HL-60 (cell line): Measurements from ENCODE around the gene RGL1.

ENCODE experiments used
- DNase-seq, 2 experiments: peaks; one replicate each; pipeline ENCODE4 v3.0.0-alpha.2; 2010 to 2020; ENCODE audit warnings: low read depth in 1 of 2, low spot score in 1 of 2
- H3K27ac ChIP-seq: fragments of 250-450 bp; sonication (Bioruptor Pico); replicated peaks from 2 replicates; pipeline ENCODE4 v1.5.1; 2020; ENCODE audit warnings: mild to moderate bottlenecking, moderate library complexity
- H3K27me3 ChIP-seq: fragments of 250-450 bp; sonication (Bioruptor Pico); 2 replicates; pipeline ENCODE4 v1.5.1; 2021; ENCODE audit warnings: mild to moderate bottlenecking, moderate library complexity; ENCODE audit not compliant: insufficient read depth, poor library complexity, severe bottlenecking
- H3K4me3 ChIP-seq: replicated peaks from 2 replicates; pipeline ENCODE4 v1.5.1; 2011; ENCODE audit warnings: mild to moderate bottlenecking, control low read depth, low read length; ENCODE audit not compliant: insufficient read depth
- CTCF ChIP-seq: IDR thresholded peaks from one replicate; pipeline ENCODE4 v1.5.1; 2011; ENCODE audit warnings: low read length, control low read depth, inconsistent platforms; ENCODE audit not compliant: insufficient read depth
- GABPA ChIP-seq: IDR thresholded peaks from 2 replicates; pipeline ENCODE4 v1.6.1; 2012; ENCODE audit warnings: low read depth
- POLR2AphosphoS5 ChIP-seq: IDR thresholded peaks from 2 replicates; pipeline ENCODE4 v1.6.1; 2012; ENCODE audit warnings: low read depth
- SPI1 ChIP-seq: IDR thresholded peaks from 2 replicates; pipeline ENCODE4 v1.6.1; 2012; ENCODE audit warnings: low read depth, mild to moderate bottlenecking, borderline replicate concordance
- TF ChIP-seq, protein P1 (sequence below): IDR thresholded peaks from 2 replicates; pipeline ENCODE4 v1.6.1; 2012; ENCODE audit warnings: low read depth; ENCODE audit not compliant: insufficient replicate concordance

Gene RGL1

DNA sequence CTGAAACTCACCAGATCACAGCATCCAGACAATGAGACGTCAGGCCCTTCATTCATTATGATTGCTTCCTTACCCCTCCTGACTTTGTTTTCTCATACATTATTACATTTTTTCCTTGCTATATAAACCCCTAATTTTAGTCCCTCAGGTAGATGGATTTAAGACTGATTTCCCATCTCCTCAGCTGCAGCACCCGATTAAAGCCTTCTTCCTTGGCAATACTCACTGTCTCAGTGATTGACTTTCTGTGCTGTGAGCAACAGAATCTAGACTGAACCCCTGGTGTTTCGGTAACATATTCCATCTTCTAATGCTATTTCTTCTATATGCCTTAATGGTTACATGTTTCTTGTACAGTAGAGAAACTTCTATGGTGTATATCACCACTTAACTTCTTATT is 30.0 kb upstream of the RGL1 start:
- no peak overlapping the region for H3K27ac ChIP-seq
- no peak overlapping the region for H3K4me3 ChIP-seq
- TF ChIP-seq POLR2AphosphoS5: no peak
- no peak for TF ChIP-seq CTCF
- no peak for TF ChIP-seq GABPA
- no peak for TF ChIP-seq SPI1
- TF ChIP-seq, protein P1, sequence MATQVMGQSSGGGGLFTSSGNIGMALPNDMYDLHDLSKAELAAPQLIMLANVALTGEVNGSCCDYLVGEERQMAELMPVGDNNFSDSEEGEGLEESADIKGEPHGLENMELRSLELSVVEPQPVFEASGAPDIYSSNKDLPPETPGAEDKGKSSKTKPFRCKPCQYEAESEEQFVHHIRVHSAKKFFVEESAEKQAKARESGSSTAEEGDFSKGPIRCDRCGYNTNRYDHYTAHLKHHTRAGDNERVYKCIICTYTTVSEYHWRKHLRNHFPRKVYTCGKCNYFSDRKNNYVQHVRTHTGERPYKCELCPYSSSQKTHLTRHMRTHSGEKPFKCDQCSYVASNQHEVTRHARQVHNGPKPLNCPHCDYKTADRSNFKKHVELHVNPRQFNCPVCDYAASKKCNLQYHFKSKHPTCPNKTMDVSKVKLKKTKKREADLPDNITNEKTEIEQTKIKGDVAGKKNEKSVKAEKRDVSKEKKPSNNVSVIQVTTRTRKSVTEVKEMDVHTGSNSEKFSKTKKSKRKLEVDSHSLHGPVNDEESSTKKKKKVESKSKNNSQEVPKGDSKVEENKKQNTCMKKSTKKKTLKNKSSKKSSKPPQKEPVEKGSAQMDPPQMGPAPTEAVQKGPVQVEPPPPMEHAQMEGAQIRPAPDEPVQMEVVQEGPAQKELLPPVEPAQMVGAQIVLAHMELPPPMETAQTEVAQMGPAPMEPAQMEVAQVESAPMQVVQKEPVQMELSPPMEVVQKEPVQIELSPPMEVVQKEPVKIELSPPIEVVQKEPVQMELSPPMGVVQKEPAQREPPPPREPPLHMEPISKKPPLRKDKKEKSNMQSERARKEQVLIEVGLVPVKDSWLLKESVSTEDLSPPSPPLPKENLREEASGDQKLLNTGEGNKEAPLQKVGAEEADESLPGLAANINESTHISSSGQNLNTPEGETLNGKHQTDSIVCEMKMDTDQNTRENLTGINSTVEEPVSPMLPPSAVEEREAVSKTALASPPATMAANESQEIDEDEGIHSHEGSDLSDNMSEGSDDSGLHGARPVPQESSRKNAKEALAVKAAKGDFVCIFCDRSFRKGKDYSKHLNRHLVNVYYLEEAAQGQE: no peak
- DNase-seq: no peak
- no peaks in the 10 kb centered on the region for H3K27me3 ChIP-seq

- DNase-seq: no peak
- H3K4me3 ChIP-seq: no peak overlapping the region
- no peak overlapping the region for H3K27ac ChIP-seq
- TF ChIP-seq POLR2AphosphoS5 (no peak), GABPA (no peak), CTCF (no peak)
- TF ChIP-seq, protein P1: no peak
- H3K27me3 ChIP-seq: no peaks in the 10 kb centered on the region
Observed at GRCh38 chr1:183776731-183777130, 28.2 kb upstream of the RGL1 start.

- no peak for DNase-seq
- H3K27ac ChIP-seq: no peak overlapping the region
- TF ChIP-seq SPI1 (no peak), GABPA (no peak), CTCF (no peak), POLR2AphosphoS5 (no peak)
- TF ChIP-seq, protein P1: no peak
Observed at GRCh38 chr1:183777328-183777727, 27.6 kb upstream of the RGL1 start.

More at GRCh38 chr1:183777328-183777727, 27.6 kb upstream of the RGL1 start:
- H3K4me3 ChIP-seq: no peak overlapping the region
- H3K27me3 ChIP-seq: no peaks in the 10 kb centered on the region
